Adrenal gland (tissue), 5 donors: ENCODE measurements around the gene FAM181A.

ENCODE experiments used
- CTCF ChIP-seq, 6 experiments: fragments of 450-650 bp in 4 of 6; fragments of 200-600 bp in 2 of 6; sonication (generic) in 1 of 6; IDR thresholded peaks; 1 replicate in 5 of 6; 2 replicates in 1 of 6; pipeline versions ENCODE4 v1.5.1 to v1.8.0; 2016 to 2021; ENCODE audit warnings: antibody characterized with exemption in 6 of 6, mild to moderate bottlenecking in 2 of 6, moderate library complexity in 1 of 6
- POLR2A ChIP-seq, 2 donors: fragments of 450-650 bp; IDR thresholded peaks; one replicate each; pipeline ENCODE4 v1.6.1; 2017; ENCODE audit warnings: antibody characterized with exemption in 2 of 2, mild to moderate bottlenecking in 2 of 2, moderate library complexity in 1 of 2
- donor health status: DM: no; HTN: no; CAD: no.

DNA sequence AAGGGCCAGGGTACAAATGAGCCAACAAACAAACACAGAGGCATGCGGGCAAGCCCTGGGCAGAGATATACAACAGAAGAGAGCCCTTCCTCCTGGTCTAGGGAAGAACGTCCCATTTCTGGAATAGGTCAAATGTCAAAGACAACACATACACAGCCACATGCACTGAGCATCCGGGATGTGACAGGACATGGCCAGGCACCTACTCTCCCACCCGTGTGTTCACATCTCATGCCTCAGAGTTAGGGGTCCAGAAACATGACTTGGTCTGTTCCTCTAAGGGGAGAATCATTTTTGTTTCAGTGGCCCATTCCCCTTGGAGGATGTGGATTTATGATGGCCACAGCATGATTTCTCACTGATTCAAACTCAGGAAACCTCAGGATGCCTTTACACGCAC lies 50.0 kb downstream of the FAM181A start:
- no peak for TF ChIP-seq CTCF (IDR thresholded peaks at IDR 0.05)
- TF ChIP-seq POLR2A (IDR thresholded peaks at IDR 0.05): no peak
